NT2/D1 (cell line): ENCODE results near the gene CFC1.
"Not testable (repeated sequence)": the region's sequence is repeated elsewhere in the genome, so short reads cannot be mapped to it uniquely, and the experiment has no call there.

Experiments
- DNase-seq: peaks from one replicate; pipeline ENCODE4 v3.0.0-alpha.2; 2011; ENCODE audit warnings: low read depth, low spot score
- H3K27me3 ChIP-seq: 2 replicates; pipeline ENCODE4 v1.6.0; 2011; ENCODE audit warnings: mild to moderate bottlenecking; ENCODE audit not compliant: insufficient read length, insufficient read depth
- H3K36me3 ChIP-seq: 2 replicates; pipeline ENCODE4 v1.6.1; 2011; ENCODE audit warnings: mild to moderate bottlenecking, low read length, mixed read lengths; ENCODE audit not compliant: insufficient read depth, insufficient read length
- H3K4me1 ChIP-seq: 2 replicates; pipeline ENCODE4 v1.5.1; 2011; ENCODE audit not compliant: insufficient read depth, insufficient read length
- H3K4me3 ChIP-seq: 2 replicates; pipeline ENCODE4 v1.5.1; 2011; ENCODE audit warnings: low read depth; ENCODE audit not compliant: insufficient read length
- H3K9ac ChIP-seq: 2 replicates; pipeline ENCODE4 v1.6.0; 2011; ENCODE audit warnings: low read depth; ENCODE audit not compliant: insufficient read length
- H3K9me3 ChIP-seq: 2 replicates; pipeline ENCODE4 v1.5.1; 2011; ENCODE audit warnings: mild to moderate bottlenecking, low read length; ENCODE audit not compliant: insufficient read depth

CFC1 gene

DNA sequence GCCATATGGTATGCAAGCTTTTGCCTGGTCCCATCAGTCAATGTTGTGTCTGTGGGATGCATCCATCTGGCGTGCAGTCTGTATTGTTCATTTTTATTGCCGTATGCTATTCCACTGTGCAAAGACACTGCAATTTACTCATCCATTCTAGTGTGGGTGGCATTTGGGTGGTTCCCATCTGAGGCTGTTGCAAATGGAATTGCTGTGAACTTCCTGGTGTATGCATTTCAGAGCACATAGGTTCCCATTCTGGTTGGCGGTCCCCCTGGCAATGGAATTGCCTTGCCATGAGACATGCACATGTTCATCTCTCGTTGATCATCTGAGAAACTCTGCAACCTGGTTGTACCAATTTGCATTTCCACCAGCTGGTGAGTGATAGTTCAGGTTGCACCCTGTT is 21.8 kb downstream of the CFC1 start:
- not testable (repeated sequence) for H3K36me3 ChIP-seq, H3K9me3 ChIP-seq, H3K4me3 ChIP-seq, DNase-seq, H3K27me3 ChIP-seq, H3K4me1 ChIP-seq, H3K9ac ChIP-seq

DNA sequence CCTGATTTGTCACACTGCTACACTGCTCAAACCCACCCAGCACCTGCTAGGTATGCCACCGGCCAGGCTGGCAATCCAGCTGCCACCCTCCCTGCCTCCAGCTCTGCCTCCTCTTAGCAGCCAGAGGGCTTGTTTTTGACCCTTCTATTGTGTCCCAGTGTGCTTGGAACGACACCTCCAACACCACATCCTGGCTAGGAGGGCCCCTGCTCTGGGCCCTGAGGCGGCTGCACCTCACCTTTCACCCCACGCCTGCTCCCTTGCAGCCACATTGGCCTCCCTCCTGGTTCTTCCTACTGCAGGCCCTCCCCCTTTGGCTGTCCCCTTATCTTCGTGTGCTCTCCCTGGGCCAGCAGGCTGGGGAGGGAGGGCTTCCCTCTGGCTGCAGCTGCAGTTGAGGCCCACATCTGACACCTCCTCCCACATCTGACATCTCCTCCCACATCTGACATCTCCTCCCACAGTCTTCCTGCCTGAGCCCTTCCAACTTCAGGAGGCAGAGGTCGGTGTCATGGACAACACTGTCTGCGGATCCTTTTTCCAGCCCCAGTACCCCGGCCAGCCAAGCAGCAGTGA is 23.1 kb downstream of the CFC1 start:
- H3K27me3 ChIP-seq, H3K9ac ChIP-seq, H3K36me3 ChIP-seq: not testable (repeated sequence)

DNA sequence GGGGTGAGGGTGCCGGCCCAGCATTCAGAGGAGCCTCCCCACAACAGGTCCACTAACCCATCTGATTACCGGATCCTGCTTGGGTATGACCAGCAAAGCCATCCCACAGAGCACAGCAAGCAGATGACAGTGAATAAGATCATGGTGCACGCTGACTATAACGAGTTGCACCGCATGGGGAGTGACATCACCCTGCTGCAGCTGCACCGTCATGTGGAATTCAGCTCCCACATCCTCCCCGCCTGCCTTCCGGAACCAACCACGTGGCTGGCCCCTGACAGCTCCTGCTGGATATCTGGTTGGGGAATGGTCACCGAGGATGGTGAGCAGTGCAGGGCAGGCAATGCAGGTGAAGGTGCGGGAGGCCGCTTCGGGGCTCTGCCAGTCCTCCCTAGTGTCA is 25.1 kb downstream of the CFC1 start:
- not testable (repeated sequence) for H3K4me1 ChIP-seq, H3K9me3 ChIP-seq, H3K36me3 ChIP-seq, H3K27me3 ChIP-seq, DNase-seq, H3K9ac ChIP-seq, H3K4me3 ChIP-seq

More for the DNA sequence above, 23.1 kb downstream of the CFC1 start:
- H3K9me3 ChIP-seq, H3K4me1 ChIP-seq, H3K4me3 ChIP-seq, DNase-seq: not testable (repeated sequence)

DNA sequence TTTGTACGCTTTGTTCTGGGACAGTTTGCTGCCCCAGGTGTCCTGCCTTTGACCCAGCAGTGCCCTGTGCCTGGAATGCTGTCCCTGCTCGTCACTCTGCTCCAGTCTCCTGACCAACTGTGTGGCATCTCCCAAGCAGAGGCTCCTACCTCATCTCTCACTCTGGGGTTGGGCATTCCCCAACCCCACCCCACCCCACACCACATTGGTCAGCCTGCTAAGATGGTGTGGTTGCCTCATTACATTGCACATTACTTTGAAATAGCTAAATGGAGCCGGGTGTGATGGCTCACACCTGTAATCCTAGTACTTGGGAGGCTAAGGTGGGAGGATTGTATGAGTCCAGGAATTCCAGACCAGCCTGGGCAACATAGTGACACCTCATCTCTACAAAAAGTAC is 27.4 kb downstream of the CFC1 start:
- H3K9ac ChIP-seq, H3K9me3 ChIP-seq, DNase-seq, H3K4me1 ChIP-seq, H3K4me3 ChIP-seq, H3K36me3 ChIP-seq, H3K27me3 ChIP-seq: not testable (repeated sequence)

DNA sequence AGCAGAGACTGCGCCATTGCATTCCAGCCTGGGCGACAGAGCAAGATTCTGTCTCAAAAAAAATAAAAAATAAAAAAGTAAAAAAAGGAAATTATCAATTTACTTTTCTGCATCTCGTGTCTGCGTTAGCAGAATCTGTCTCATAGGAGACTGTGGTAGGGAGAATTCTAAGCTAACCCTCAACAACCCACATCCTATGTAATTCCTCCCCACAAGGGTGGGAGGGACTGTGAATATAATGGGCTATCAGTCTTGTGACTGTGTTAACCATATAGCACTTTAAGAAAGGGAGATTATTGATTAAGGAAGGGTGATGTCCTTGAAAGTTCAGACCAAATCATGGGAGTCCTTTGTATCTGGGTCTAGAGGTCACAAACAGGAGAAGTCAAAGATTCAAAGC is 33.2 kb downstream of the CFC1 start:
- H3K27me3 ChIP-seq, H3K9me3 ChIP-seq, H3K4me3 ChIP-seq, H3K36me3 ChIP-seq, DNase-seq, H3K4me1 ChIP-seq, H3K9ac ChIP-seq: not testable (repeated sequence)

DNA sequence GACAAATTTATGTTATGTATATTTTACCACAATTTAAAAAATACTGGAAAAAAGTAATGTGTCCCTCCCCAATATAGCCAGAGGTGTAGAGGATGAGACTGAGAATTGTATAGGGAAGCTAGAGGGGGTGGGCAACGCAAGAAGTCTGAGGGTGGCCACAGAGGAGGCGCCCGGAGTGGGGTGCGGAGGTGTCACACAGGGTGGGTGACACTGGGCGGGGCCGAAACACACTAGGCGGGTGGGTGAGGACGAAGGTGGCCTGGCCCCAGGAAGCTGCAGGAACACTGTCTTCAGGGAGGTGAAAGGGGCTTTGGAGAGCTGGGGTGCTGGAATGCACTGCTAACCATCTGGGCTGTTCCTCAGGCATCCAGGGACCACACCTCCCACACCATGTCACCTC is 42.9 kb downstream of the CFC1 start:
- H3K36me3 ChIP-seq = not testable (repeated sequence)

DNA sequence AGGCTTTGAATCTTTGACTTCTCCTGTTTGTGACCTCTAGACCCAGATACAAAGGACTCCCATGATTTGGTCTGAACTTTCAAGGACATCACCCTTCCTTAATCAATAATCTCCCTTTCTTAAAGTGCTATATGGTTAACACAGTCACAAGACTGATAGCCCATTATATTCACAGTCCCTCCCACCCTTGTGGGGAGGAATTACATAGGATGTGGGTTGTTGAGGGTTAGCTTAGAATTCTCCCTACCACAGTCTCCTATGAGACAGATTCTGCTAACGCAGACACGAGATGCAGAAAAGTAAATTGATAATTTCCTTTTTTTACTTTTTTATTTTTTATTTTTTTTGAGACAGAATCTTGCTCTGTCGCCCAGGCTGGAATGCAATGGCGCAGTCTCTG is 45.2 kb downstream of the CFC1 start:
- not testable (repeated sequence) for DNase-seq, H3K27me3 ChIP-seq, H3K9ac ChIP-seq, H3K9me3 ChIP-seq, H3K36me3 ChIP-seq, H3K4me3 ChIP-seq, H3K4me1 ChIP-seq

More for the DNA sequence above, 42.9 kb downstream of the CFC1 start:
- not testable (repeated sequence) for H3K9me3 ChIP-seq, H3K4me1 ChIP-seq, DNase-seq, H3K4me3 ChIP-seq, H3K27me3 ChIP-seq, H3K9ac ChIP-seq

DNA sequence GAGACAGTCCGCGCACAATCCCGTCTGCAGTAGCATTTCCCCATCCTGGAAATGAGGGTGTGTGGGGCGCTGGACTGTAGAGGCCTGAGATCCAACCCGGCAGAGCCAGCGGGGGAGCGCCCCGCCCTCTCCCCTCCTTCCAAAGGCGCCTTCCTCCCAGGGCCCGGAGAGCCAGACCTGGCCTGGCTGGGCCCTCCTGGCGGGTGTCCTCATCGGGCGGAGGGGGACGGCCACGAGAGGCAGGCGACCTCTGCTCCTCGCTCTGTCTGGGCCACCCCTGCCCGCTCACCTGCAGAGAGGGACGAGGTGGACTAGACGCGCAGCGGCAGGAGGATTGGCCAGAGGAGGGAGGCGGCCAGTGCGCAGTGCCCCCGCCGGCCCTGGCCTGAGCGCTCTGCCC is 49.9 kb downstream of the CFC1 start:
- not testable (repeated sequence) for H3K36me3 ChIP-seq, H3K9me3 ChIP-seq, H3K4me3 ChIP-seq, H3K9ac ChIP-seq, H3K4me1 ChIP-seq, H3K27me3 ChIP-seq, DNase-seq

DNA sequence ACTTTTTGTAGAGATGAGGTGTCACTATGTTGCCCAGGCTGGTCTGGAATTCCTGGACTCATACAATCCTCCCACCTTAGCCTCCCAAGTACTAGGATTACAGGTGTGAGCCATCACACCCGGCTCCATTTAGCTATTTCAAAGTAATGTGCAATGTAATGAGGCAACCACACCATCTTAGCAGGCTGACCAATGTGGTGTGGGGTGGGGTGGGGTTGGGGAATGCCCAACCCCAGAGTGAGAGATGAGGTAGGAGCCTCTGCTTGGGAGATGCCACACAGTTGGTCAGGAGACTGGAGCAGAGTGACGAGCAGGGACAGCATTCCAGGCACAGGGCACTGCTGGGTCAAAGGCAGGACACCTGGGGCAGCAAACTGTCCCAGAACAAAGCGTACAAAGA is 51.0 kb downstream of the CFC1 start:
- not testable (repeated sequence) for H3K9me3 ChIP-seq, H3K4me3 ChIP-seq, H3K9ac ChIP-seq, H3K36me3 ChIP-seq, H3K27me3 ChIP-seq, DNase-seq, H3K4me1 ChIP-seq

DNA sequence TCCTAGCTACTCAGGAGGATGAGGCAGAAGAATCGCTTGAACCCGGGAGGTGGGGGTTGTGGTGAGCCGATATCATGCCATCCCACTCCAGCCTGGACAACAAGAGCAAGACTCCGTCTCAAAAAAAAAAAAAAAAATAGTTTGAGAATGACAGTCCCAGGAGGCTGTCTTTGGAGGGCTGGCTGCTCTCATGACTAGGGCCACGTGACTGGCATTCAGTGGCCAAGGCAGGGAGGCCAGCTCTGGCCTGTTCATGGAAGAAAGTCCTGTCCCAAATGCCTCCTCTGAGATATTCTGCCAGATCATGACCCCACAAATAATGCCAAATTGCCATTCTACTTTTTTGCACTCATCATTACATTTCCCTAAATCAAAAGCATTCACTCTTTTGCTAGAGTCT is 54.4 kb downstream of the CFC1 start:
- not testable (repeated sequence) for H3K27me3 ChIP-seq, H3K4me1 ChIP-seq, H3K9me3 ChIP-seq, H3K36me3 ChIP-seq, H3K4me3 ChIP-seq, DNase-seq, H3K9ac ChIP-seq

DNA sequence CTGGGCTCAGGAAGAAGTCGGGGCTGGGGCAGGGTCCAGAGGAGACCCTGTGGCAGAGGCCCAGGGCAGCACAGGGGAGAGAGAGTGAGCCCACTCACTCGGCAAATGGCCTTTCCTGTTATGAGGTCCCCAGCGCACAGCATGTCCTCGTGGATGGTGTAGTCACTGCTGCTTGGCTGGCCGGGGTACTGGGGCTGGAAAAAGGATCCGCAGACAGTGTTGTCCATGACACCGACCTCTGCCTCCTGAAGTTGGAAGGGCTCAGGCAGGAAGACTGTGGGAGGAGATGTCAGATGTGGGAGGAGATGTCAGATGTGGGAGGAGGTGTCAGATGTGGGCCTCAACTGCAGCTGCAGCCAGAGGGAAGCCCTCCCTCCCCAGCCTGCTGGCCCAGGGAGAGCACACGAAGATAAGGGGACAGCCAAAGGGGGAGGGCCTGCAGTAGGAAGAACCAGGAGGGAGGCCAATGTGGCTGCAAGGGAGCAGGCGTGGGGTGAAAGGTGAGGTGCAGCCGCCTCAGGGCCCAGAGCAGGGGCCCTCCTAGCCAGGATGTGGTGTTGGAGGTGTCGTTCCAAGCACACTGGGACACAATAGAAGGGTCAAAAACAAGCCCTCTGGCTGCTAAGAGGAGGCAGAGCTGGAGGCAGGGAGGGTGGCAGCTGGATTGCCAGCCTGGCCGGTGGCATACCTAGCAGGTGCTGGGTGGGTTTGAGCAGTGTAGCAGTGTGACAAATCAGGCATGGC is 55.4 kb downstream of the CFC1 start:
- not testable (repeated sequence) for H3K9ac ChIP-seq, DNase-seq, H3K9me3 ChIP-seq, H3K4me1 ChIP-seq, H3K27me3 ChIP-seq, H3K4me3 ChIP-seq, H3K36me3 ChIP-seq

DNA sequence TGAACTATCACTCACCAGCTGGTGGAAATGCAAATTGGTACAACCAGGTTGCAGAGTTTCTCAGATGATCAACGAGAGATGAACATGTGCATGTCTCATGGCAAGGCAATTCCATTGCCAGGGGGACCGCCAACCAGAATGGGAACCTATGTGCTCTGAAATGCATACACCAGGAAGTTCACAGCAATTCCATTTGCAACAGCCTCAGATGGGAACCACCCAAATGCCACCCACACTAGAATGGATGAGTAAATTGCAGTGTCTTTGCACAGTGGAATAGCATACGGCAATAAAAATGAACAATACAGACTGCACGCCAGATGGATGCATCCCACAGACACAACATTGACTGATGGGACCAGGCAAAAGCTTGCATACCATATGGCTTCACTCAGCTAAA is 56.6 kb downstream of the CFC1 start:
- H3K36me3 ChIP-seq, H3K4me1 ChIP-seq, H3K9me3 ChIP-seq, H3K4me3 ChIP-seq, H3K9ac ChIP-seq, DNase-seq, H3K27me3 ChIP-seq: not testable (repeated sequence)
